HFF-Myc (cell line): ENCODE data around the gene OSCAR.

ENCODE experiments used
- DNase-seq: peaks from one replicate; pipeline ENCODE4 v3.0.0-alpha.2; 2011; ENCODE audit warnings: low read depth; ENCODE audit errors: extremely low read depth
- H3K4me3 ChIP-seq: replicated peaks from 2 replicates; pipeline ENCODE4 v1.5.1; 2011; ENCODE audit warnings: low read depth, mild to moderate bottlenecking, control low read depth, low read length
- TF ChIP-seq, protein P1 (sequence below): IDR thresholded peaks from 2 replicates; pipeline ENCODE4 v1.5.1; 2012; ENCODE audit warnings: mild to moderate bottlenecking, low read depth, low read length, control low read depth; ENCODE audit errors: missing control alignments

The OSCAR gene

DNA sequence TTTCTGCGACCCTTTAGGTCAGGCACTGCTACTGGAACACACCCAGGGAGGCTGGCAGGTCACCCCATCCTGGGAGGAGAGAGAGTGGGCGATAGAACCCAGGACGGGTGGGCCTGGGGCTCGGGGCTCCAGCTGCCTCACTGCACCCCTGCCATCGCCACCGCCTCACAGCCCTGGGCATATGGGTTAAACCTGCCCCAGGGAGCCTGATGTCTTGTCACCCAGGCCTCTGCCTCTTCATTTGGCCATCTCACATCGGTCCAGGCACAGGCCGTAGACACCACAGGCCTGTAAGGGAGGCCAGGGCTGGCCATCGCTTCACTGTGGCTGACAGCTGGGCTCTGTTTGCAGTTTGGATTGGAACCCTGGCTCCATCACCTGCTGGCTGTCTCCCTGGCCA lies 25.1 kb upstream of the OSCAR start:
- TF ChIP-seq, protein P1, sequence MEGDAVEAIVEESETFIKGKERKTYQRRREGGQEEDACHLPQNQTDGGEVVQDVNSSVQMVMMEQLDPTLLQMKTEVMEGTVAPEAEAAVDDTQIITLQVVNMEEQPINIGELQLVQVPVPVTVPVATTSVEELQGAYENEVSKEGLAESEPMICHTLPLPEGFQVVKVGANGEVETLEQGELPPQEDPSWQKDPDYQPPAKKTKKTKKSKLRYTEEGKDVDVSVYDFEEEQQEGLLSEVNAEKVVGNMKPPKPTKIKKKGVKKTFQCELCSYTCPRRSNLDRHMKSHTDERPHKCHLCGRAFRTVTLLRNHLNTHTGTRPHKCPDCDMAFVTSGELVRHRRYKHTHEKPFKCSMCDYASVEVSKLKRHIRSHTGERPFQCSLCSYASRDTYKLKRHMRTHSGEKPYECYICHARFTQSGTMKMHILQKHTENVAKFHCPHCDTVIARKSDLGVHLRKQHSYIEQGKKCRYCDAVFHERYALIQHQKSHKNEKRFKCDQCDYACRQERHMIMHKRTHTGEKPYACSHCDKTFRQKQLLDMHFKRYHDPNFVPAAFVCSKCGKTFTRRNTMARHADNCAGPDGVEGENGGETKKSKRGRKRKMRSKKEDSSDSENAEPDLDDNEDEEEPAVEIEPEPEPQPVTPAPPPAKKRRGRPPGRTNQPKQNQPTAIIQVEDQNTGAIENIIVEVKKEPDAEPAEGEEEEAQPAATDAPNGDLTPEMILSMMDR: no peak
- DNase-seq: no peak
- H3K4me3 ChIP-seq: no peak overlapping the region

DNA sequence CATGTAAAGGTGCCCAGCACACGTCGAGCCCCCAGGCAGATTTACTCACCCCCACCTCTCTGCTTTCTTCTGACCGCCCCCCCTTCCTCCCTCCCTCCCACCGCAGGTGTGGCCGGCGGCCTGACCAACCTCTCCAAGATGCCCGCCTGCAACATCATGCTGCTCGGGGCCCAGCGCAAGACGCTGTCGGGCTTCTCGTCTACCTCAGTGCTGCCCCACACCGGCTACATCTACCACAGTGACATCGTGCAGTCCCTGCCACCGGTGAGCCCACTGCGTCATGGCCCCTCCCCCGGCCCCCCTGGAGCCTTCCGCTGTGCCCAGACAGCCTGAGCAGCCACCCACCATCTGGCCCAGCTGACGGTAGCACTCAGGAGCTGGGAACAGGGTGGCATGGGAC lies 23.8 kb upstream of the OSCAR start:
- TF ChIP-seq, protein P1: no peak
- no peak for DNase-seq
- H3K4me3 ChIP-seq: no peak overlapping the region

GRCh38 chr19:54123682-54124081 lies 23.1 kb upstream of the OSCAR start:
- DNase-seq: no peak
- no peak overlapping the region for H3K4me3 ChIP-seq
- TF ChIP-seq, protein P1: no peak

- DNase-seq: no peak
- no peak overlapping the region for H3K4me3 ChIP-seq
- TF ChIP-seq, protein P1: no peak
These were observed 20.7 kb upstream of the OSCAR start for GRCh38 chr19:54121259-54121658.

GRCh38 chr19:54115109-54116063 lies 14.8 kb upstream of the OSCAR start, which contains the start of the genes PRPF31 and TFPT:
Gene PRPF31, plus strand, starts transcription at chr19:54115754. Its CDS starts 2,525 bp downstream, at chr19:54118279.
Gene TFPT, minus strand, starts transcription at chr19:54115657. Its CDS starts 388 bp downstream, at chr19:54115269.
- TF ChIP-seq, protein P1: no peak
- H3K4me3 ChIP-seq: peak within 1 kb of the TSS; percentile 82
- DNase-seq: peak; percentile 97

- TF ChIP-seq, protein P1: no peak
- DNase-seq: no peak
- peak overlapping the region; percentile 82 for H3K4me3 ChIP-seq
These were observed 13.9 kb upstream of the OSCAR start for GRCh38 chr19:54114340-54115108.
